Activated naive CD4-positive, alpha-beta T cell treated with anti-CD3 and anti-CD28 coated beads, Interleukin-2, amount 10 ng/mL, durations not matched to agents 7 days and 5 days (primary cell): ENCODE measurements around the gene HDAC9.
"Not testable (repeated sequence)": the region's sequence is repeated elsewhere in the genome, so short reads cannot be mapped to it uniquely, and the experiment has no call there.

ENCODE experiments used
- CTCF ChIA-PET: fragments of 350-600 bp; sonication (Branson Sonifier 250); formaldehyde crosslinking; loops from one replicate; lab custom pipeline; 2021; ENCODE audit warnings: antibody characterized with exemption; lab: Charles Lee
- DNase-seq: peaks from one replicate; pipeline ENCODE4 v3.0.0-alpha.2; 2020
- H3K27ac Mint-ChIP-seq: one replicate; pipeline ENCODE4 v1.8.0; 2021; ENCODE audit warnings: mild to moderate bottlenecking, moderate library complexity, mixed read lengths
- H3K27me3 Mint-ChIP-seq: one replicate; pipeline ENCODE4 v1.8.0; 2021; ENCODE audit warnings: mild to moderate bottlenecking, mixed read lengths
- H3K36me3 Mint-ChIP-seq: one replicate; pipeline ENCODE4 v1.8.0; 2021; ENCODE audit warnings: mixed read lengths
- H3K4me1 Mint-ChIP-seq: one replicate; pipeline ENCODE4 v1.8.0; 2021; ENCODE audit warnings: mixed read lengths
- H3K4me3 Mint-ChIP-seq: one replicate; pipeline ENCODE4 v1.8.0; 2021; ENCODE audit warnings: mild to moderate bottlenecking, moderate library complexity, mixed read lengths
- H3K9me3 Mint-ChIP-seq: one replicate; pipeline ENCODE4 v1.8.0; 2021; ENCODE audit warnings: mixed read lengths

The HDAC9 gene

DNA sequence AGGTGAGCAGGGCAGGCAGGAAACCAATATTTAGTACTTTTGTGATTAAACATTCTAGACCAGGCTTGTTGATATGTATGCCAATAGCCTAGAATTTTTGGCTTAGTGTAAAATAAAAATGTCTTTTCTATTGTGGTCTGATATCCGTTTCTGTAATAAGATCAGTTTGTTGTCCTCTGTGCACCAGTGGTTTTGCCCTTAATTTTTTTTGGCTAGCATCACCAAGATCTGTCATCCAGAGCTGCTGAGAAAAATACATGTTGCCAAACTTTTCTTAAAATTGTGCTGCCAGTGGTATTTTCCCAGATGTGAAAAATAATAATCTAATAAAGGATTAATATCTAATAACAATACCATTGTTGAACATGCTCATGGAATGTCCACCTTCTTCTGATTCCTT lies 506.3 kb downstream of the HDAC9 start:
- CTCF ChIA-PET: no interaction called here
- Mint-ChIP-seq H3K4me3 (no peak overlapping the region), H3K4me1 (no peaks in the 10 kb centered on the region), H3K9me3 (no peaks in the 10 kb centered on the region), H3K36me3 (no peaks in the 10 kb centered on the region), H3K27ac (no peak overlapping the region), H3K27me3 (no peaks in the 10 kb centered on the region)
- no peak for DNase-seq

DNA sequence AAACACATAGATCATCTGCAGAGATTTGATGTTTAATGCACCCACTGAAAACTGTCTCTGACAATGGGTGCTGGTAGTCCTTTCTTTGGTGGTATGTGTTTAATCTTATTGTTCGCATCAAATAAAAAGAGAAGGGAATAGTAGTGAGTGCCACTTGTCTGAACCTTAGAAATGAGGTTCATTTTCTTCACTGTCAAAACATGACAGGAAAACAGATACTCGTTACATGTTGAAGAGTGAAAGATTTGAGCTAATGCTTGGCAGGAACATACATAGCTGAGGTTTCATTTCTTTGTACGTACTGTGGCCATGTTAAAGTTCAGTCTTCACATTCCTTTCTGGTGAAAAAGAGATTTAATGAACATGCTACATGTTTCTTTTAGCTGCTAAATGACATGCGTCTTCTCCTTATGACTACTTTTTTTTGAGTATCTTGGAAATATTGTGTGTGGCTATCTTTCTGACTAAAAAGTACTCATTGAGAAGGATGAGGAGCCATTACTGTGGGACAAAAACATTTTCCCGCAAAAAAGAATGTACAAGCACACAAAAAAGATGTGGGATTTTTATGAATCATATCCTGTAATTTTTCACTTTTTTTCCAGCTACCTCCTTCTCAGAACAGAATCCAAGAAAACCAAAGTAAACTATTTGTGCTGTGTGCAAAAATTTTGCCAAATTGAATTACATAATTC lies 513.8 kb downstream of the HDAC9 start:
- Mint-ChIP-seq H3K4me1 (no peaks in the 10 kb centered on the region), H3K27ac (no peak overlapping the region), H3K27me3 (no peaks in the 10 kb centered on the region), H3K4me3 (no peak overlapping the region), H3K36me3 (no peaks in the 10 kb centered on the region), H3K9me3 (peaks cover 11% of the 10 kb centered on the region)
- CTCF ChIA-PET: no interaction called here
- no peak for DNase-seq

DNA sequence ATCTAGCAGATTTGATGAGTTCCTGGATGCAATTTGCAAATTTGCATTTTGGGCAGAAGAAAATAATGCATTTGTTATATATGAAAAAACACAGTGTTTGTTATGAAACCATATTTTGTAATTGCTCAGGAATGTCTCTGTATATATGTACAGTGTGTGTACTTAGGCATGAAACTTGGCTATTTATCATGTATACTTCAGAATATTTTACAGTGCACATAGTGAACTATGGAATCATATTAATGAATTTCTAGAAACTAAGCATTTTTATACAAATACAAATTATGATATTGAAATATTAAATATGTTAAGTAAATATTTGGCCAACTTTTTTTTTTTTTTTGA lies 514.4 kb downstream of the HDAC9 start:
- H3K36me3 Mint-ChIP-seq: no peaks in the 10 kb centered on the region
- no peak overlapping the region for H3K27ac Mint-ChIP-seq
- no peaks in the 10 kb centered on the region for H3K4me1 Mint-ChIP-seq
- DNase-seq: no peak
- H3K27me3 Mint-ChIP-seq: no peaks in the 10 kb centered on the region
- no peak overlapping the region for H3K4me3 Mint-ChIP-seq
- CTCF ChIA-PET: no interaction called here
- peaks cover 11% of the 10 kb centered on the region for H3K9me3 Mint-ChIP-seq

DNA sequence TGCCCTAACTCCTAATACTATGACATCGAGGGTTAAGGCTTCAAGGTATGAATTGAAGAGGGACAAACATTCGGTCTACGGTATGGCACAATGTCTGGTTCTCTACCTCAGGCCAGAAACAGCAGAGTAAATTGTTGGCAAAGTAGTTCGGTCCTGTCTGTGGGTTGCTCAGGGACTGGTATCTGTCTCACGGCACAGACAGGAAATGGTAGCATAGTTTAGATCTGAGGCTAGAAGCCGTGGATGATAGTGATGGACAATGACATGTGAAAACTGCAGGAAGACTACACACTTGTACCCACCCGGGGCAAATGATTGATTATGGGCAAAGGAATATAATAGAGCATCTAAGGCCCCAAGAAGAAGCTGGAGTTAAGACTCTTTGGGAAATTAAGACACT lies 515.7 kb downstream of the HDAC9 start:
- Mint-ChIP-seq H3K36me3 (no peaks in the 10 kb centered on the region), H3K9me3 (peaks cover 14% of the 10 kb centered on the region), H3K4me3 (no peak overlapping the region), H3K4me1 (no peaks in the 10 kb centered on the region), H3K27ac (no peak overlapping the region), H3K27me3 (no peaks in the 10 kb centered on the region)
- DNase-seq: no peak
- CTCF ChIA-PET: no interaction called here

DNA sequence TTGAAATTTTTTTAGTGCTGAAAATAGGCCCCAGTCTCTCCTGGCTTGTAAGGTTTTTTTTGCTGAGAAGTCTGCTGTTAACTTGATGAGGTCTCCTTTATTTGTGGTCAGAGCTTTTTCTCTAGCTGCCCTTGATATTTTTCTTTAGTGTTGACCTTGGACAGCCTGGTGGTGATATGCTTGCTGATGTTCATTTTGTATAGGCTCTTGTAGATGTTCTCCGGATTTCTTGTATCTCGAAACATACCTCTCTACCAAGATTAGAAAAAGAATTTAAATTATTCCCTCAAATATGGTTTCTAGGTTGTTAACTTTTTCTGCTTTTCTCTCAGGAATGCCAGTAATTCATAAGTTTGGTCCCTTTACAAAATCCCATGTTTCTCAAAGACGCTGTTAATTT lies 519.5 kb downstream of the HDAC9 start:
- no peak overlapping the region for H3K4me3 Mint-ChIP-seq

DNA sequence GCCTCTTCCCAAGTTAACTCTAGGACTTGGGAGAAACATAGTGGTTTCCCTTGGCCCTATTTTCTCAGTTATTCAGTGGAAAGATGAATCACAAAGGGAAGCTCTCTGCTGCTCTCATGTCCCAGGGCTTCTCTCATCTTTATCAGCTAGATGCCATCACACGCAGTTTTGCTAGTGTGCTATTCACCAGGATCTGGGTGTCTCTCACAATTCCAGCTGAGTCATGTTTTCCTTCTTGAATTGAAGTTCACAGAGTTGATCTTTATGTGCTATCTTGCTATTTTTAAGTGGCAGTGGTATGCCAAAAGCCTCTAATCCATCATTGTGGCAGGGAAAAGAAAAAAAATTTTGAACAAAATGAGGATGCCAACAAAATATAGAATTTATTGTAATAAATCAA lies 520.6 kb downstream of the HDAC9 start:
- Mint-ChIP-seq H3K4me3 (no peak overlapping the region), H3K27me3 (no peaks in the 10 kb centered on the region), H3K4me1 (no peaks in the 10 kb centered on the region), H3K9me3 (peaks cover 11% of the 10 kb centered on the region), H3K27ac (no peak overlapping the region), H3K36me3 (no peaks in the 10 kb centered on the region)
- DNase-seq: no peak
- CTCF ChIA-PET: no interaction called here

More for the DNA sequence above, 519.5 kb downstream of the HDAC9 start:
- H3K4me1 Mint-ChIP-seq: no peaks in the 10 kb centered on the region
- CTCF ChIA-PET: no interaction called here
- peaks cover 12% of the 10 kb centered on the region for H3K9me3 Mint-ChIP-seq
- H3K36me3 Mint-ChIP-seq: no peaks in the 10 kb centered on the region
- no peak for DNase-seq
- no peak overlapping the region for H3K27ac Mint-ChIP-seq
- no peaks in the 10 kb centered on the region for H3K27me3 Mint-ChIP-seq

DNA sequence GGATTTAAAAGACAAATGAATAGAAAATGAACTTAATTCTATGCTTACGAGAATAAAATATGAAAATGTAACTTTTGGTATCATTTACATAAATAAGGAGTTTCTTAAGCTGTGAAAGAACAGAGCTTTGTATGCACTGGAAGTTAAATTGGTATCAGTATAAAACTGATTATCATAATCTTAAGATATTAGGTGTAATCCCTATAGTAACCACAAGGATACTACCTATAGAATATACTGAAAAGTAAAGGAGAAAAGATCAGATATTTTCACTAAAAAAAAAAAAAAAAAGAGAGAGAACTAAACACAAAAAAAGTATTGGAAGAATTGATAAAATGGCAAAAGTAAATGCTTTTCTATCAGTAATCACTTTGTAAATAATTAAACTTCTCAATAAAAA lies 521.8 kb downstream of the HDAC9 start:
- peaks cover 9% of the 10 kb centered on the region for H3K9me3 Mint-ChIP-seq
- no peak overlapping the region for H3K4me3 Mint-ChIP-seq
- no peaks in the 10 kb centered on the region for H3K36me3 Mint-ChIP-seq
- no peaks in the 10 kb centered on the region for H3K4me1 Mint-ChIP-seq
- CTCF ChIA-PET: no interaction called here
- no peak overlapping the region for H3K27ac Mint-ChIP-seq
- DNase-seq: no peak
- no peaks in the 10 kb centered on the region for H3K27me3 Mint-ChIP-seq

DNA sequence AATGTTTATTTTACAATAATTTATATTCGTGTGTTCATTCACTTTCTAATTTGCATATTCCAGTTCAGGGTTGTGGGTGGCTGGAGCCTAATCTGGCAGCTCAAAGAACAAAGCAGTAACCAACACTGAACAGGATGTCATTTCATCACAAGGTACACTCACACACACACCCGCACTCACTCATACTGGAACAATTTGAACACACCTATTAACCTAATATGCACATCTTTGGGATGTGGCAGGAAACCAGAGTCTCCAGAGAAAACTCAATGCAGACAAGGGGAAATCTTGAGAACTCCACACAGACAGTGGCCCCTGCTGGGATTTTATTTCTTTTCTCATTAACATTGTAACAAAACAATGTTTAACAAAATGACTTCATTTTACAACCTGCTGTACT lies 524.5 kb downstream of the HDAC9 start:
- H3K4me3 Mint-ChIP-seq: no peak overlapping the region
- H3K27me3 Mint-ChIP-seq: no peaks in the 10 kb centered on the region
- peaks cover 9% of the 10 kb centered on the region for H3K9me3 Mint-ChIP-seq
- CTCF ChIA-PET: no interaction called here
- H3K4me1 Mint-ChIP-seq: no peaks in the 10 kb centered on the region
- DNase-seq: no peak
- H3K27ac Mint-ChIP-seq: no peak overlapping the region
- no peaks in the 10 kb centered on the region for H3K36me3 Mint-ChIP-seq

DNA sequence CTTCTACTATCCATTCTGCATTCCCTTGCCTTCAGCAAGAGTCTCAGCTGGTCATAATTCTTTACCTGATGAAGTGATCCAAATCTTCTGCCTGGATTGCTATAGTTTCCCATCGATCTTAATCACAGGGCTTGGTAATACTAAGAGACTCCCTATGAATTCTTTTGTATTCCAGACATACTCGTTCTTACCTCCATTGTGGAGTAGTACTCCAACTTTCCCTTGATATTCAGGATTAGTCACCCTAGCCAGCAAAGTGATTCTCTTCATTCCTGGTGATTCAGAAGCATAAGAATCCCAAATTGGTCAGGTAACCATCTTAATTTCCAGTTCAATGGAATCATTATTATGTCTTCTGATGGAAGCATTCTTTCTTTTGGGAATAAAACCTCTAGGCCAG lies 525.2 kb downstream of the HDAC9 start:
- DNase-seq: no peak
- H3K4me3 Mint-ChIP-seq: no peak overlapping the region
- no peaks in the 10 kb centered on the region for H3K27me3 Mint-ChIP-seq
- no peaks in the 10 kb centered on the region for H3K4me1 Mint-ChIP-seq
- peaks cover 6% of the 10 kb centered on the region for H3K9me3 Mint-ChIP-seq
- no peaks in the 10 kb centered on the region for H3K36me3 Mint-ChIP-seq
- no peak overlapping the region for H3K27ac Mint-ChIP-seq
- CTCF ChIA-PET: no interaction called here

DNA sequence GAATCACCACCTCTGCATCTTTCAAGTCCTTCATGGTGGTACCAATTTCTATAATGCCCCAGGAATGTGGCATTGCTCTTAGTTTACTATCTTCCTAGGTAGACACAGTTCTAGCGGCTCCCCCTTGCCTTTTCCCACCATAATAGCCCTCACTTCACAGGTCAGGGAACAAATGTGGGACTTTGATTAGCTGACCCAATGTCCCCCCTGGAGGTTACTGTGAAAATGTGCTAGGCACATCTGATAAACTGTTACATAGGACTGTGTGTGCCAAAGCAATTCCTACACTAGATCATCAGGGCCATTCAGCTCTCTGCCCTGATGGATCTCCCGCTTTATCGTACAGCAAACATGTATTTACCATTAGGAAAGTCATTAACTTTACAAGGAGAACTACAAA lies 527.9 kb downstream of the HDAC9 start:
- H3K27ac Mint-ChIP-seq: no peak overlapping the region

DNA sequence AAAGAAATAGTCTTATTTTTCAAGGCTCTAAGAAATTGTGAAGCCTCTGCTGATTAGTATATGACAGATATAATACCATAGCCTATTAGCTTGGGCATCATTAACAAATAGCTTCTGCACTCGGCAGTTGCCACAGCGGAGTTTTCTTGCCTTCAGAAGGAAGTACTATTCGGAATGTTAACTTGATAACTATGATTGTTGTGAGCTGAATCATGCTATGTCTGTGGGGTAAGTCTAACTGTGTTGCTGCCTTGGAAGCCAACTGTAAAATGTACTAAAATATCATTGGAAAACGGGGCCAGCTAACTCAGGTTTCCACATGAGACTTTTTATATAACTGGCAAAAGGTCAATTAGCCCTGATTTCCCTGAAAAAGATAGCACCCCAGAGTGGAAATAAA lies 528.7 kb downstream of the HDAC9 start:
- Mint-ChIP-seq H3K4me3 (no peak overlapping the region), H3K9me3 (peaks cover 4% of the 10 kb centered on the region), H3K27ac (no peak overlapping the region), H3K4me1 (no peaks in the 10 kb centered on the region), H3K27me3 (no peaks in the 10 kb centered on the region), H3K36me3 (no peaks in the 10 kb centered on the region)
- CTCF ChIA-PET: no interaction called here
- DNase-seq: no peak

More for the DNA sequence above, 527.9 kb downstream of the HDAC9 start:
- Mint-ChIP-seq H3K4me3 (no peak overlapping the region), H3K27me3 (no peaks in the 10 kb centered on the region), H3K36me3 (no peaks in the 10 kb centered on the region), H3K4me1 (no peaks in the 10 kb centered on the region), H3K9me3 (peaks cover 2% of the 10 kb centered on the region)
- no peak for DNase-seq
- CTCF ChIA-PET: no interaction called here

DNA sequence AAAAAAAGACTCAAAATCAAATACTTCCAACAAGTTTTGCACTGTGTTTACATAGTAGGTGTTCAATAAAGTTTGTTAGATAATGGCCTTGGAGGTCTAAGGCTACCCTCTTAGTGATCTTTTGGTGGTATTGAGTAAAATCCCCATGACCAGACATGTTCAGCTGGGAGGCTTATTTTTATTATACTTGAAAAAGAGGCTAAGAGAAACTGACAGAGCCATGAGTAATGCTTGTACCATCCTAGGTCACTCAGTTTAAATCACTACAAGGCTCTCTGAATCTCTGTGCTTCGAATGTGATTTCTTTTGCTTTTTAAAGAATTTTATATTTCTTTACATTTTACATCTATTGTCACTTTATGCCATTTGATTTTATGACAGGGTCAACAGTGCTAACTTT lies 531.3 kb downstream of the HDAC9 start:
- Mint-ChIP-seq H3K4me3 (no peak overlapping the region), H3K27me3 (no peaks in the 10 kb centered on the region), H3K36me3 (no peaks in the 10 kb centered on the region), H3K27ac (no peak overlapping the region), H3K4me1 (no peaks in the 10 kb centered on the region), H3K9me3 (peaks cover 4% of the 10 kb centered on the region)
- CTCF ChIA-PET: no interaction called here
- DNase-seq: no peak

DNA sequence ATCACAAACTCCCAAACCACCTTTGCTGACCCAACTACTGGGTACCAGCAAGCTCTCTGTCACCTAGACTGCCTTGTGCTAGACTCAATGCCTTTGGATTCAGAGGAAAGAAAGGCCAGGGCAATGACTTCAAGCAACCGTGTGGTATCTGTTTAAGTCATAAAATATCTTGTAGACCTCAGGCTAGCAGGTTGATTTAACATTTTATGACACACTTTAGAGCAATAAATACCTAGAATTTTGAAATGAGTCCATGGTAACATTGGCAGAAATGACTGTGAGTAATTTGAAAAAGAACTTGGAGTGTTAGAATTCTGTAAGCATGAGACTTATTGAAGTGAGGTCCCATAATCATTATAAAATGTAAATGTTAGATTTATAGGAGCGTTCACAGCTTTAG lies 534.7 kb downstream of the HDAC9 start:
- Mint-ChIP-seq H3K4me1 (no peaks in the 10 kb centered on the region), H3K36me3 (no peaks in the 10 kb centered on the region), H3K27ac (no peak overlapping the region), H3K4me3 (no peak overlapping the region), H3K27me3 (no peaks in the 10 kb centered on the region), H3K9me3 (peaks cover 13% of the 10 kb centered on the region)
- no peak for DNase-seq
- CTCF ChIA-PET: interaction anchor here (1.2 kb wide), 1 partner anchor 22 kb away, joined by 3 read pairs; no protein-coding TSS in a partner anchor

DNA sequence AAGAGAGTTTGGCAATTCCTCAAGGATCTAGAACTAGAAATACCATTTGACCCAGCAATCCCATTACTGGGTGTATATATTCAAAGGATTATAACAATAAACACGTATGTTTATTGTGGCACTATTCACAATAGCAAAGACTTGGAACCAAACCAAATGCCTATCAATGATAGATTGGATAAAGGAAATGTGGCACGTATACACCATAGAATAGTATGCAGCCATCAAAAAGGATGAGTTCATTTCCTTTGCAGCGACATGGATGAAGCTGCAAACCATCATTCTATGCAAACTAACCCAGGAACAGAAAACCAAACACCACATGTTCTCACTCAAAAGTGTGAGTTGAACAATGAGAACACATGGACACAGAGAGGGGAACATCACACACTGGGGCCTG lies 537.4 kb downstream of the HDAC9 start:
- H3K27ac Mint-ChIP-seq, H3K36me3 Mint-ChIP-seq, DNase-seq, H3K4me3 Mint-ChIP-seq, H3K27me3 Mint-ChIP-seq, CTCF ChIA-PET, H3K4me1 Mint-ChIP-seq: not testable (repeated sequence)
- peaks cover 22% of the 10 kb centered on the region for H3K9me3 Mint-ChIP-seq

DNA sequence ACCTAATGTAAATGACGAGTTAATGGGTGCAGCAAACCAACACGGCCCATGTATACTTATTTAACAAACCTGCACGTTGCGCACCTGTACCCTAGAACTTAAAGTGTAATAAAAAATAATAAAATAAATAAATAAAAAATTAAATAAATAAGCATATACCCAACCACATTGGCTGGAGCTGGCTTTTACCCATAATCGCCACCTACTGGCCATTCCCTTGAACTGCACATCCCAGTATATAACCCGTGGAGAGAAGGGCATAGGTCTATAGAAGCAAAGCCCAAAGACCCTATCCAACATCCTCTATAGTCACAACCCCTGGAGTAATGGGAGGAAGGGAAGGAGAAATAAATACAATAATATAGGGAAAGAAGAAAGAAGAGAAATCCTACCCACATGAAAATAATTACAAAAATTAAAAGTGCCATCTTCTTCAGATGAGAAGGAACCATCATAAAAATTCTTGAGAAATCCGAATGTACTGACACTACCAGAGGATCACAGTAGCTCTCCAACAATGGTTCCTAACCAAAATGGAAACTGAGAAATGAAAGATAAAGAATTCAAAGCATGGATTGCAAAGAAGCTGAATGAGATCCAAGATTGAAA lies 556.3 kb downstream of the HDAC9 start:
- CTCF ChIA-PET: interaction anchor here (0.9 to 1.0 kb wide), 2 partner anchors 21 to 699 kb away, joined by 3 to 5 read pairs; no protein-coding TSS in a partner anchor
- Mint-ChIP-seq H3K36me3 (no peaks in the 10 kb centered on the region), H3K27ac (no peak overlapping the region), H3K9me3 (peaks cover 3% of the 10 kb centered on the region), H3K27me3 (no peaks in the 10 kb centered on the region), H3K4me1 (no peaks in the 10 kb centered on the region), H3K4me3 (no peak overlapping the region)
- peak; percentile 48 for DNase-seq
